ENCODE data around the gene ALDOA.
"Not testable (repeated sequence)": the region's sequence is repeated elsewhere in the genome, so short reads cannot be mapped to it uniquely, and the experiment has no call there.

ALDOA gene

DNA sequence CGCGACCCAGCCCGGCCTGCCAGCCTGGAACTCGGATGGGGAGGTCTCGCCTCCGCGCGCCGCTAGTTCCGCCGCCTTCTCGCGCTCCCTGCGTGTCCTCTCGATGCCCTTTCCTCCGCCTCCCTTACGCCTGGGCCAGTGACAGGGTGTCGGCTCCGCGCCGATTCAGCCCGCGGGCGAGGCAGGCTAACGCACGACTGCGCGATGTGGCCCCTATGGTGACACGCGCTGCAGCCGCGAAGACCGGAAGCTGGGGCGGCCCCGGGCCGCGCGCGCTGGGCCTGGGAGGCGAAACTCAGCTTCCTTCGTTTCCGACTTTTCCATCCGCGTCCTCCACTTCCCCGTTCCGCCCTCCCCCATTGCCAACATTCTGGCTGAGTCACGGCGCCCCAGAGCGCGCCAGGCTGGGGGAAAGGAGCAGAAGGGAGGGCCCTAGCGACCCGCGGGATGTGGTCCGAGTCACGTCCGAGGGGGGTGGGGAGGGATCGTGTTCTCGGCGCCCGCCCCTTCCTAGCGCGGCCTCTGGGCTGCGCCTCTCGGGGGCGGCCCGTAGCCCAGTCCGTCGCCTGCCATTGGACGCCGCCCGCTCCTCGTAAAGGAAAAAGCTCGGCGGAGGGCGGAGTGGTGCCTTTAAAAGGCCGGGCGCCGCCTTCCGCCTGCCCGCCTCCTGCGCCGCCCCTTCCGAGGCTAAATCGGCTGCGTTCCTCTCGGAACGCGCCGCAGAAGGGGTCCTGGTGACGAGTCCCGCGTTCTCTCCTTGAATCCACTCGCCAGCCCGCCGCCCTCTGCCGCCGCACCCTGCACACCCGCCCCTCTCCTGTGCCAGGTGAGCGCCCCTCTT, at the start of gene ALDOA:
Gene ALDOA (plus strand): TSS at position 659 of the 841 bp plus-strand sequence. CDS start 1,138 bp downstream, outside the sequence.
- peak; percentile 97 for DNase-seq (ENCODE audit: low spot score)
- in situ Hi-C loops (cut with MboI; ENCODE audit: low sequenced_read_pairs, unreplicated experiment): no loop called here
- TF ChIP-seq, protein P1, sequence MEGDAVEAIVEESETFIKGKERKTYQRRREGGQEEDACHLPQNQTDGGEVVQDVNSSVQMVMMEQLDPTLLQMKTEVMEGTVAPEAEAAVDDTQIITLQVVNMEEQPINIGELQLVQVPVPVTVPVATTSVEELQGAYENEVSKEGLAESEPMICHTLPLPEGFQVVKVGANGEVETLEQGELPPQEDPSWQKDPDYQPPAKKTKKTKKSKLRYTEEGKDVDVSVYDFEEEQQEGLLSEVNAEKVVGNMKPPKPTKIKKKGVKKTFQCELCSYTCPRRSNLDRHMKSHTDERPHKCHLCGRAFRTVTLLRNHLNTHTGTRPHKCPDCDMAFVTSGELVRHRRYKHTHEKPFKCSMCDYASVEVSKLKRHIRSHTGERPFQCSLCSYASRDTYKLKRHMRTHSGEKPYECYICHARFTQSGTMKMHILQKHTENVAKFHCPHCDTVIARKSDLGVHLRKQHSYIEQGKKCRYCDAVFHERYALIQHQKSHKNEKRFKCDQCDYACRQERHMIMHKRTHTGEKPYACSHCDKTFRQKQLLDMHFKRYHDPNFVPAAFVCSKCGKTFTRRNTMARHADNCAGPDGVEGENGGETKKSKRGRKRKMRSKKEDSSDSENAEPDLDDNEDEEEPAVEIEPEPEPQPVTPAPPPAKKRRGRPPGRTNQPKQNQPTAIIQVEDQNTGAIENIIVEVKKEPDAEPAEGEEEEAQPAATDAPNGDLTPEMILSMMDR (IDR thresholded peaks at IDR 0.05; ENCODE audit: borderline replicate concordance, control extremely low read depth, extremely low read depth, insufficient read depth, missing control alignments): no peak

DNA sequence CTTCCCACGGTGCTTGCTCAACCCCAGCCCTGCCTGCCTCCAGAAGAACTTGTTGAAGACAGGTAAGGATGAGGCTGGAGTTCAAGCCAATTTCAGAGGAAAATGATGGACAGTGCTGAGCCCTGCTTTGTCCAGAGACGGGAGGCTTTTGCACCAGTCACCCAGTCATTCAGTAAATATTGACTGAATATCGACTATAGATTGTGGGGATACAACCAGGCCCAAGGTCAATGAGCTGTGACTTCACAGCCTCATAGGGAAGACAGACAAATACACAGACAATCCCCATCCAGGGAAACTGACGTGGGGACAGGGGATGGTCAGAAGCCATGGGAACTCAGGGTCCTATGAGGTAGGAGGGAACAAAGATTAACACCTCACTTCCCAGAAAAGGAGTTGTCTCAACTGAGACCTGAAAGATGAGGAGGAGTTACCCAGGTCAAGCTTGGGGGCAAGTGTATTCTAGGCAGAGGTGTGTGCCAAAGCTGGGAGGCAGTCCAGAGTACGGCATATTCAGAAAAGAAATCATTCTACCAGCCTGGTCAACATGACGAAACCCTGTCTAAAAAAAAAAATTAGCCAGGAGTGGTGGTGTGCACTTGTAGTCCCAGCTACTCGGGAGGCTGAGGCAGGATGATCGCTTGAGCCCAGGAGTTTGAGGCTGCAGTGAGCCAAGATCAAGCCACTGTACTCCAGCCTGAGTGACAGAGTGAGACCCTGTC, 48.8 kb upstream of the ALDOA start:
- no peak for DNase-seq (ENCODE audit: low spot score)
- in situ Hi-C loops (cut with MboI; ENCODE audit: low sequenced_read_pairs, unreplicated experiment): loop anchor here (25.0 kb wide), 1 partner anchor 329 kb away; the partner anchor contains the start of gene QPRT

DNA sequence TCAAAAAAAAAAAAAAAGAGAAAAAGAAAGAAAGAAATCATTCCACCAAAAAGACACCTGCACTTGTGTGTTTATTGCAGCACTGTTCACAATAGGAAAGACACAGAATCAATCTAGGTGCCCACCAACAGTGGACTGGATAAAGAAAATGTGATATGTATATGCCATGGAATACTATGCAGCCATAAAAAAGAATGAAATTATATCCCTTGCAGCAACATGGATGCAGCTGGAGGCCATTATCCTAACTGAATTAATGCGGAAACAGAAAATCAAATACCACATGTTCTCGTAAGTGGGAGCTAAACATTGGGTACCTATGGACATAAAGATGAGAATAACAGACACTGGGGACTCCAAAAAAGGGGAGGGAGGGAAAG, 48.3 kb upstream of the ALDOA start:
- TF ChIP-seq, protein P1 (IDR thresholded peaks at IDR 0.05; ENCODE audit: borderline replicate concordance, control extremely low read depth, extremely low read depth, insufficient read depth, missing control alignments): no peak
- no peak for DNase-seq (ENCODE audit: low spot score)
- in situ Hi-C loops (cut with MboI; ENCODE audit: low sequenced_read_pairs, unreplicated experiment): loop anchor here (25.0 kb wide), 1 partner anchor 330 kb away; the partner anchor contains the start of gene QPRT

More for the DNA sequence above, 48.8 kb upstream of the ALDOA start:
- TF ChIP-seq, protein P1 (IDR thresholded peaks at IDR 0.05; ENCODE audit: borderline replicate concordance, control extremely low read depth, extremely low read depth, insufficient read depth, missing control alignments): no peak

DNA sequence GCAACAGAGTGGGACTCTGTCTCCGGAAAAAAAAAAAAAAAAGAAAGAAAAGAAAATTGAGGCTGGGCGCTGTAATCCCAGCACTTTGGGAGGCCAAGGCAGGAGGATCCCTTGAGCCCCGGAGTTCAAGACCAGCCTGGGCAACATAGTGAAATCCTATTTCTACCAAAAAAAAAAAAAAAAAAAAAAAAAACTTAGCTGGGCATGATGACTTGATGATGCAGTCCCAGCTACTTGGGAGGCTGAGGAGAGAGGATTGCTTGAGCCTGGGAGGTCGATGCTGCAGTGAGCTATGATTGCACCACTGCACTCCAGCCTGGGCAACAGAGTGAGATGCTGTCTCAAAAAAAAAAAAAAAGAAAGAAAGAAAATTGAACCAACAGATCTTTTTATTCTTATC, 47.6 kb upstream of the ALDOA start:
- DNase-seq (ENCODE audit: low spot score): not testable (repeated sequence)
- in situ Hi-C loops (cut with MboI; ENCODE audit: low sequenced_read_pairs, unreplicated experiment): loop anchor here (25.0 kb wide), 1 partner anchor 331 kb away; the partner anchor contains the start of gene QPRT

DNA sequence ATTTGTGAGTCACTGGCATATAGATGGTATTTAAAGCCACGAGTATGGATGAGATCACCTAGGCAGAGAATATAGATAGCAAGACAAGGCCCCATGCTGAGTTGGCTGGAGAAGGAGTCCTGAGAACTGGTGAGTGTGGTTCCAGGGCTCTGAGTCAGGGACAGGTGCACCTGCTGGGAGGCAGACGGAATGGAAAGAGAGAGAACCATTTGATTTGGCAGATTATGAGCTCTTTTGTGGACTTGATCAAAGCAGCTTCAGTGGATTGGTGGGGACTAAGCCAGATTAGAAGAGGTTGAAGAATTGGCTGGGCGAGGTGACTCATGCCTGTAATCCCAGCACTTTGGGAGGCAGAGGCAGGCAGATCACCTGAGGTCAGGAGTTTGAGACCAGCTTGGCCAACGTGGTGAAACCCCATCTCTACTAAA, 46.8 kb upstream of the ALDOA start:
- TF ChIP-seq, protein P1 (IDR thresholded peaks at IDR 0.05; ENCODE audit: borderline replicate concordance, control extremely low read depth, extremely low read depth, insufficient read depth, missing control alignments): no peak
- no peak for DNase-seq (ENCODE audit: low spot score)
- in situ Hi-C loops (cut with MboI; ENCODE audit: low sequenced_read_pairs, unreplicated experiment): loop anchor here (25.0 kb wide), 1 partner anchor 331 kb away; the partner anchor contains the start of gene QPRT

DNA sequence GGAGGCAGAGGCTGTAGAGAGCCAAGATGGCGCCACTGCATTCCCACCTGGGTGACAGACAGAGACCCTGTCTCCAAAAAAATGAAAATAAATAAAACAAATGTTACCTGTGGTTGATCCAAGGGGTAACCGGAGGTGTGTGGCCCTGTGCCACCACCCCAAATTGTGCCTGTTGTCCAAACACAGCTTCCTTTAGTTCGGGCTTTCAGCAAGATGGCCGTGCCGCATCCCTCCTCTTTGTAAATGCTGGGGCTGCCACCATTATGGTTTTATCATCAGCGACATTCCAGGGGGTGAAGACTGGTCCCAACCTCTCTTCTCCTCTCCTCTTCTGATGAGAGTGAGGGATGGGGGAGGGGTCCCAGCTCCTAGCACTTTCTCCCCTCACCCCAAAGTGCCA, 42.7 kb upstream of the ALDOA start, which contains the start of gene C16orf92:
Gene C16orf92 (plus strand): TSS at position 312 of the 400 bp plus-strand sequence. CDS start 143 bp downstream, outside the sequence.
- no peak for DNase-seq (ENCODE audit: low spot score)
- TF ChIP-seq, protein P1 (IDR thresholded peaks at IDR 0.05; ENCODE audit: borderline replicate concordance, control extremely low read depth, extremely low read depth, insufficient read depth, missing control alignments): no peak
- in situ Hi-C loops (cut with MboI; ENCODE audit: low sequenced_read_pairs, unreplicated experiment): loop anchor here (25.0 kb wide), 1 partner anchor 336 kb away; the partner anchor contains the start of gene QPRT

Measured in GM13976 (cell line).